CD4-positive, alpha-beta memory T cell (primary cell): ENCODE measurements around the gene FOXP1. TPM values are rescaled to one million over a fixed set of nuclear protein-coding genes. Genes with fewer than 3 reads are reported as not detected.

ENCODE experiments used
- CTCF ChIA-PET: fragments of 350-600 bp; sonication (Branson Sonifier 250); formaldehyde crosslinking; loops from one replicate; lab custom pipeline; 2021; ENCODE audit warnings: inconsistent platforms; ENCODE audit not compliant: partially characterized antibody; lab: Charles Lee
- POLR2A ChIA-PET: fragments of 350-600 bp; sonication (Branson Sonifier 250); formaldehyde crosslinking; loops from one replicate; lab custom pipeline; 2021; ENCODE audit not compliant: partially characterized antibody; lab: Charles Lee
- DNase-seq, 5 donors: peaks; one replicate each; pipeline versions ENCODE4 v3.0.0 to v3.0.0-alpha.2; 2020 to 2022; ENCODE audit warnings: mixed read lengths in 1 of 5
- H3K27ac ChIP-seq: one replicate; pipeline ENCODE4 v1.7.0; 2013; ENCODE audit warnings: low read depth, low read length
- H3K27me3 ChIP-seq: 2 replicates; pipeline ENCODE4 v1.7.0; 2013; ENCODE audit warnings: mild to moderate bottlenecking, low read length, moderate library complexity; ENCODE audit not compliant: insufficient read depth
- H3K36me3 ChIP-seq: 2 replicates; pipeline ENCODE4 v1.7.0; 2013; ENCODE audit warnings: mild to moderate bottlenecking, low read length, moderate library complexity; ENCODE audit not compliant: insufficient read depth
- H3K4me1 ChIP-seq: 2 replicates; pipeline ENCODE4 v1.7.0; 2013; ENCODE audit warnings: mild to moderate bottlenecking, low read length, moderate library complexity; ENCODE audit not compliant: insufficient read depth
- H3K4me3 ChIP-seq, 2 donors: one replicate each; pipeline ENCODE4 v1.7.0; 2013; ENCODE audit warnings: low read length in 2 of 2, mild to moderate bottlenecking in 1 of 2
- H3K9me3 ChIP-seq, 2 donors: one replicate each; pipeline ENCODE4 v1.7.0; 2013; ENCODE audit warnings: low read length in 2 of 2, control low read depth in 1 of 2; ENCODE audit not compliant: control insufficient read depth in 1 of 2
- H3K27ac Mint-ChIP-seq, 7 donors: one replicate each; pipeline ENCODE4 v1.8.0; 2020 to 2021; ENCODE audit warnings: mixed read lengths in 7 of 7, mild to moderate bottlenecking in 6 of 7, inconsistent platforms in 3 of 7, moderate library complexity in 3 of 7
- H3K27me3 Mint-ChIP-seq, 2 donors: one replicate each; pipeline ENCODE4 v1.8.0; 2020 to 2021; ENCODE audit warnings: mixed read lengths in 2 of 2
- H3K36me3 Mint-ChIP-seq, 2 donors: one replicate each; pipeline ENCODE4 v1.8.0; 2020 to 2021; ENCODE audit warnings: mixed read lengths in 2 of 2, inconsistent platforms in 1 of 2, mild to moderate bottlenecking in 1 of 2
- H3K4me1 Mint-ChIP-seq, 4 donors: one replicate each; pipeline ENCODE4 v1.8.0; 2020 to 2021; ENCODE audit warnings: mixed read lengths in 4 of 4, mild to moderate bottlenecking in 1 of 4
- H3K4me3 Mint-ChIP-seq, 8 donors: one replicate each; pipeline ENCODE4 v1.8.0; 2020 to 2021; ENCODE audit warnings: mixed read lengths in 8 of 8, mild to moderate bottlenecking in 7 of 8, moderate library complexity in 6 of 8, inconsistent platforms in 3 of 8
- H3K9me3 Mint-ChIP-seq, 8 donors: one replicate each; pipeline ENCODE4 v1.8.0; 2020 to 2021; ENCODE audit warnings: mixed read lengths in 8 of 8, mild to moderate bottlenecking in 5 of 8, inconsistent platforms in 3 of 8, moderate library complexity in 1 of 8
- intact Hi-C: fragments of 100-400 bp; cut with micrococcal nuclease; formaldehyde crosslinking; loops from one replicate; pipeline ENCODE4 v1.15.1; 2023
- polyA plus RNA-seq, 2 donors: library from polyadenylated mRNA; unstranded; fragments of 300-500 nt; fragmentation: Illumina TruSeq; gene quantifications; one replicate each; pipeline ENCODE4 v1.2.3, GENCODE V29; 2021
- total RNA-seq, 2 experiments: library from RNA; stranded (reverse); gene quantifications; one replicate each; pipeline ENCODE4 v1.2.3, GENCODE V29; 2021

Gene FOXP1
- total and polyA plus RNA-seq, 4 experiments from 2014 or later, result 189 to 348 (median 279) TPM

DNA sequence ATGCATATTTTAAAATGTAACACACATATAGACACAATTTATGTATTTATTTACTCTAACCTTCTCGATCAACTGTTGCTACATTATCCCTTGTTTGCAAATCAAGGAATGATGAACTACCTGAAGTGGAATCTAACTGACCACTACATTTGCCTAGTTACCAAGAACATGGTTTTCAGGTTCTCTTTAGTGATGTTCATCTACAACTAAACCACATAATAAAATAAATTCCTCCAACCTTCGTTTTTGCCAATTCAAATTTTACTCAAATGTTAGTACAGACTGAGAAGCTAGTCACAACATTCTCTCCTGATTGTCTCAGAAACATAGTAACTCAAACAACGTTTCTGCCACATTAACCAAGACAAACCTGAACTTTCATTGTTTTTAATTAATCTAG is 521.9 kb downstream of the FOXP1 start:
- no peak for DNase-seq
- CTCF ChIA-PET, result interaction anchor here (1.3 to 3.6 kb wide), 6 partner anchors 9 to 450 kb away, joined by 3 to 14 read pairs (median 6); no protein-coding TSS in a partner anchor
- Mint-ChIP-seq H3K27me3 (no peaks in the 10 kb centered on the region), H3K27ac (no peak overlapping the region), H3K4me3 (no peak overlapping the region), H3K9me3 (no peaks in the 10 kb centered on the region), H3K4me1 (peaks cover 11 to 69% (median 56%) of the 10 kb centered on the region in 4 donors), H3K36me3 (peaks cover 0 to 25% of the 10 kb centered on the region in 2 donors)
- H3K4me3 ChIP-seq, result peak overlapping the region in 1 of 2 donors; percentile 90
- H3K27me3 ChIP-seq, result no peaks in the 10 kb centered on the region
- intact Hi-C loops, result loop anchor here (5.0 to 10.0 kb wide), 3 partner anchors 246 to 661 kb away; no protein-coding TSS in a partner anchor
- H3K27ac ChIP-seq, result peak overlapping the region; percentile 90
- POLR2A ChIA-PET, result interaction anchor here (1.1 to 7.9 kb wide), 7 partner anchors 12 to 521 kb away, joined by 4 to 97 read pairs (median 28); no protein-coding TSS in a partner anchor
- peaks cover 72% of the 10 kb centered on the region for H3K4me1 ChIP-seq
- H3K9me3 ChIP-seq, result no peaks in the 10 kb centered on the region
- H3K36me3 ChIP-seq, result no peaks in the 10 kb centered on the region

- H3K27ac ChIP-seq, result peak overlapping the region; percentile 90
- intact Hi-C loops, result loop anchor here (5.0 to 10.0 kb wide), 3 partner anchors 246 to 661 kb away; no protein-coding TSS in a partner anchor
Observed at GRCh38 chr3:71061037-71061436, 522.5 kb downstream of the FOXP1 start.

DNA sequence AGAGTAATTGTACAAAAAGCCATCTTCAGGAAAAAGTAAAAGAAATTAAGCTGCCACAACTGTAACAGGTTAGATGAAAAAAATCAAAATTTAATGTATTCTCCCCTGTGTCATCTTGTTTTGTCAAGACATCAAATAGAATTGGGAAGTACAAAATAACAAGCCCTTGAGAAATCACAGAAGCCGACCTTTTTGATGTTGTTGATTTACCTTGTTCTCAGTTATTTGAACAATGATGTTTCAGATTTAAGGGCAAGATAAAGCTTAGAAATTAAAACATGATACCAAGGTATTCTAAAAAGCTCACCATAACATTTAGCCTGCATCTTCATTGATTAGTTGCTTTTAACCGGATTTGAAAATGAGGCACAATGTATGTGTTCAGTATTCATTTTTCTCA is 523.0 kb downstream of the FOXP1 start:
- Mint-ChIP-seq H3K9me3 (no peaks in the 10 kb centered on the region), H3K27me3 (no peaks in the 10 kb centered on the region), H3K4me3 (peak overlapping the region in 2 of 8 donors; percentile 21 to 70), H3K27ac (peak overlapping the region in 4 of 7 donors; percentile 81 to 94 (median 88)), H3K4me1 (peaks cover under 1 to 69% (median 59%) of the 10 kb centered on the region in 4 donors), H3K36me3 (peaks cover 0 to 27% of the 10 kb centered on the region in 2 donors)
- intact Hi-C loops, result loop anchor here (5.0 to 10.0 kb wide), 3 partner anchors 247 to 662 kb away; no protein-coding TSS in a partner anchor
- ChIA-PET CTCF (interaction anchor here (0.9 to 3.6 kb wide), 10 partner anchors 8 to 451 kb away, joined by 3 to 17 read pairs (median 5); no protein-coding TSS in a partner anchor), POLR2A (interaction anchor here (1.1 to 7.9 kb wide), 6 partner anchors 11 to 522 kb away, joined by 4 to 97 read pairs (median 34); no protein-coding TSS in a partner anchor)
- H3K27ac ChIP-seq, result peak overlapping the region; percentile 90
- peak in 4 of 5 donors; percentile 39 to 46 (median 43) for DNase-seq
- no peaks in the 10 kb centered on the region for H3K9me3 ChIP-seq
- H3K36me3 ChIP-seq, result no peaks in the 10 kb centered on the region
- H3K4me3 ChIP-seq, result peak overlapping the region in 1 of 2 donors; percentile 13
- peaks cover 72% of the 10 kb centered on the region for H3K4me1 ChIP-seq
- H3K27me3 ChIP-seq, result no peaks in the 10 kb centered on the region

More at GRCh38 chr3:71061037-71061436, 522.5 kb downstream of the FOXP1 start:
- no peaks in the 10 kb centered on the region for H3K9me3 Mint-ChIP-seq
- peaks cover 0 to 22% of the 10 kb centered on the region in 2 donors for H3K36me3 Mint-ChIP-seq
- Histone ChIP-seq H3K27me3 (no peaks in the 10 kb centered on the region), H3K4me1 (peaks cover 72% of the 10 kb centered on the region), H3K9me3 (no peaks in the 10 kb centered on the region), H3K36me3 (no peaks in the 10 kb centered on the region), H3K4me3 (peak overlapping the region in 1 of 2 donors; percentile 13)
- POLR2A ChIA-PET, result interaction anchor here (1.1 to 7.9 kb wide), 6 partner anchors 12 to 522 kb away, joined by 4 to 97 read pairs (median 34); no protein-coding TSS in a partner anchor
- H3K4me1 Mint-ChIP-seq, result peaks cover 6 to 69% (median 55%) of the 10 kb centered on the region in 4 donors
- H3K4me3 Mint-ChIP-seq, result peak overlapping the region in 2 of 8 donors; percentile 21 to 70
- DNase-seq, result no peak
- CTCF ChIA-PET, result interaction anchor here (0.9 to 3.6 kb wide), 8 partner anchors 8 to 450 kb away, joined by 3 to 17 read pairs (median 6); no protein-coding TSS in a partner anchor
- H3K27ac Mint-ChIP-seq, result peak overlapping the region in 4 of 7 donors; percentile 81 to 94 (median 88)
- no peaks in the 10 kb centered on the region for H3K27me3 Mint-ChIP-seq

GRCh38 chr3:71057526-71057894 is 526.0 kb downstream of the FOXP1 start:
- Mint-ChIP-seq H3K36me3 (peaks cover 26 to 52% of the 10 kb centered on the region in 2 donors), H3K4me3 (peak overlapping the region in 7 of 8 donors; percentile 64 to 85 (median 78)), H3K27me3 (no peaks in the 10 kb centered on the region), H3K9me3 (no peaks in the 10 kb centered on the region), H3K27ac (peak overlapping the region in 6 of 7 donors; percentile 62 to 97 (median 90)), H3K4me1 (peaks cover 0 to 99% (median 85%) of the 10 kb centered on the region in 4 donors)
- H3K27ac ChIP-seq, result peak overlapping the region; percentile 50
- no peak for DNase-seq
- intact Hi-C loops, result no loop called here
- peaks cover 98% of the 10 kb centered on the region for H3K4me1 ChIP-seq
- H3K9me3 ChIP-seq, result no peaks in the 10 kb centered on the region
- POLR2A ChIA-PET, result interaction anchor here (0.6 to 1.8 kb wide), 2 partner anchors 8 to 30 kb away, joined by 3 to 7 read pairs; no protein-coding TSS in a partner anchor
- CTCF ChIA-PET, result interaction anchor here (0.6 to 2.4 kb wide), 2 partner anchors 11 to 439 kb away, joined by 5 to 11 read pairs; no protein-coding TSS in a partner anchor
- H3K36me3 ChIP-seq, result peaks cover 9% of the 10 kb centered on the region
- H3K4me3 ChIP-seq, result peak overlapping the region; percentile 21 to 24
- H3K27me3 ChIP-seq, result no peaks in the 10 kb centered on the region

DNA sequence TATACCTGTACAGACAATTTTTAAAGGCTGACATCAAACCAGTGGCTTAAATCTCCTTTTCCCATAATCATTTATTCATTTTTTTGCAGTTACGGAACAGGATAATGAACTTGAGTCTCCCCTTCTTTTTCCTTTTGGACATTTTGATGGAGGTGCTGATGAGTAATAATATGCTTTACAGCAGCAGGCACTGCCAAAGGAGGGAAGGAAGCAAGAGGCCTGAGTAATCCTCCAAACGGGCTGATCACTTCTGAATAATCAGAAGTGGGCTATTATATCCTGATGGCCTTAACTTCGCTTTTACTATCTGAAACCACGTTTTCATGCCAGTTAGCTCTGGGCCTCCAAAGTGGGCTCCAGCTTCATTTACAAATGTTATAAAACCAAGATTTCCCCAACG is 527.2 kb downstream of the FOXP1 start:
- Mint-ChIP-seq H3K4me3 (peak overlapping the region in 7 of 8 donors; percentile 42 to 85 (median 71)), H3K27ac (peak overlapping the region in 6 of 7 donors; percentile 19 to 97 (median 82)), H3K36me3 (peaks cover 37 to 59% of the 10 kb centered on the region in 2 donors), H3K4me1 (peaks cover 0 to 99% (median 84%) of the 10 kb centered on the region in 4 donors), H3K9me3 (no peaks in the 10 kb centered on the region), H3K27me3 (no peaks in the 10 kb centered on the region)
- Histone ChIP-seq H3K27me3 (no peaks in the 10 kb centered on the region), H3K4me1 (peaks cover 98% of the 10 kb centered on the region), H3K4me3 (no peak overlapping the region), H3K9me3 (no peaks in the 10 kb centered on the region), H3K36me3 (peaks cover 21% of the 10 kb centered on the region), H3K27ac (no peak overlapping the region)
- CTCF ChIA-PET, result interaction anchor here (2.4 kb wide), 1 partner anchor 12 kb away, joined by 11 read pairs; no protein-coding TSS in a partner anchor
- POLR2A ChIA-PET, result interaction anchor here (0.7 to 1.8 kb wide), 3 partner anchors 17 to 31 kb away, joined by 3 to 7 read pairs (median 3); no protein-coding TSS in a partner anchor
- intact Hi-C loops, result no loop called here
- DNase-seq, result no peak

DNA sequence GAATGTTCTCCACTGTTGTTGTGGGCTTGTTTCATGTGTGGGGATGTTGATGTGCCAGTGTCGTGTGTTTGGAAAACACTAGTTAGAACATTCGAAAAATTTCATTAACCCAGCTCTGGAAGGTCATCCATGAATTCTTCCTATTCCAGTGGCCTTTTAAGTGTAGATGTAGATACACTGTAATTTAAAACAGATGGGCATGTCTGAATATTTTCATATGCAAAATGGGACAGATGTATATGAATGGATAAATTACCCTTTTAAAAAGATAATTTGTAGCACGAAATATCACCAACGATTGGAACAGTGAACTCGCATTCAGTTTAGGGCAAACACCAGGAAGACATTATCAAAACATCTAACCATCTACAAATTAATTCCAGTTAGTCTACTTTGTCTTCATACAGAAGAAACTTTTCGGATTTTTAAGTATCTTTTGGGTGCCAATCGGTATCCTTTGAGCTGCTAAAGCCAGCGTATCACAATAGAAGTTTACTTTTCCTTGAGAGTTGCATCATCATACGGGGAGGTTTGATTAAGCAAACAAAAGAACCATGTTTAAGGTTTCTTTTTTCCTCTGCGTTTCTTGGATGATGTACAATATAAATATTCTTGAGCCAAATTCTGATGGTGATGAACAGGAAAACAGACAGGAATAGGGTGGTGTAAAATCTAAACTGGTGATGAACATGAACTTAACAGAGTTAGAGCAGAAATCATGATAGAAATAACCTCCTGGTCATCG is 528.1 kb downstream of the FOXP1 start:
- peaks cover 45 to 63% of the 10 kb centered on the region in 2 donors for H3K36me3 Mint-ChIP-seq
- peak overlapping the region in 7 of 8 donors; percentile 12 to 74 (median 37) for H3K4me3 Mint-ChIP-seq

More for the DNA sequence above, 528.1 kb downstream of the FOXP1 start:
- Histone ChIP-seq H3K4me3 (no peak overlapping the region), H3K4me1 (peaks cover 98% of the 10 kb centered on the region), H3K9me3 (no peaks in the 10 kb centered on the region), H3K36me3 (peaks cover 23% of the 10 kb centered on the region), H3K27ac (no peak overlapping the region), H3K27me3 (no peaks in the 10 kb centered on the region)
- no peak for DNase-seq
- intact Hi-C loops, result loop anchor here (1.0 kb wide), 1 partner anchor 8 kb away; no protein-coding TSS in a partner anchor
- ChIA-PET CTCF (interaction anchor here (2.4 kb wide), 1 partner anchor 13 kb away, joined by 11 read pairs; no protein-coding TSS in a partner anchor), POLR2A (interaction anchor here (1.8 kb wide), 1 partner anchor 32 kb away, joined by 7 read pairs; no protein-coding TSS in a partner anchor)
- peaks cover 0 to 99% (median 84%) of the 10 kb centered on the region in 4 donors for H3K4me1 Mint-ChIP-seq
- no peaks in the 10 kb centered on the region for H3K9me3 Mint-ChIP-seq
- H3K27ac Mint-ChIP-seq, result peak overlapping the region in 5 of 7 donors; percentile 43 to 92 (median 84)
- H3K27me3 Mint-ChIP-seq, result no peaks in the 10 kb centered on the region
